GM19238 (cell line): ENCODE results near the gene RYR2.

Experiments used
- DNase-seq: peaks from one replicate; pipeline ENCODE4 v3.0.0; 2011; ENCODE audit warnings: low spot score; ENCODE audit not compliant: insufficient read length

RYR2 gene

DNA sequence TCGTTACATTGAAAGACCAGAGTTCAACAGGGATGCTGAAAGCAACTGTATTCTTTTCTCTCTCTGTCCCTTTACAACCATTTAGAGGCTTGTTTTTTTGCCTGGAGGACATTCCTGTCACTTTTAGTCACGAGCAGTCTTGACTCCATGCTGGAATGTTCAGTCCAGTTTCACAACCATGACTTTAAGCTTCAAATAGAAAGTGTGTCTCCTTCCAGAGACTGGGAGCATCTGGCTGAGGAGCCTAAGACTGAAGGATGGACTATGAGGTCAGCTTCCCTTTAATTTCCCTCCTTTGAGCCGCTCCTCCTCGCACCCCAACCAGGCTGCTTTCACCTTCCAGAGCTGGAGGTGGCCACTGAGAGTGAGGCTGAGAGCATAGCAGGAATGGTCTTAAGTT lies 10.5 kb upstream of the RYR2 start:
- DNase-seq, result no peak

DNA sequence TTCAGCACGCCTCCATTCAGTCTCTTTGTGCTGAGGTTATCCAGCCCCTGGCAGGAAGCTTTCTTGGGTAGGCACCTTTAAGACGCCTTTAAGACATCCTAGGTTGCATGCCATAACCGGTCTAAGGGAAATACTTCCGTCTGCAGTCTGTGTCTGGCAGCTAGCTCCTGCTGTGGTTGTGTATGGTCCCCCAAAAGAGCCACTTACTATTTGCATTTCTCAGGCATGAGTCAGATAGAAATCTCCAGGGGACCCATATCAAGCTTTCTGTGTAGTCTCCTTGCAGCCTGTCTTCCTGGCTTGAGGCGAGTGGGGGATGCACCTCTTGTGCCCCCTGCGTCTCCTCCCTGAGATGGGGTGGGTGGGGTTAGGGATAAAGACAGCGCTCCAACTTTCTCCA lies 10.0 kb upstream of the RYR2 start:
- DNase-seq, result no peak

DNA sequence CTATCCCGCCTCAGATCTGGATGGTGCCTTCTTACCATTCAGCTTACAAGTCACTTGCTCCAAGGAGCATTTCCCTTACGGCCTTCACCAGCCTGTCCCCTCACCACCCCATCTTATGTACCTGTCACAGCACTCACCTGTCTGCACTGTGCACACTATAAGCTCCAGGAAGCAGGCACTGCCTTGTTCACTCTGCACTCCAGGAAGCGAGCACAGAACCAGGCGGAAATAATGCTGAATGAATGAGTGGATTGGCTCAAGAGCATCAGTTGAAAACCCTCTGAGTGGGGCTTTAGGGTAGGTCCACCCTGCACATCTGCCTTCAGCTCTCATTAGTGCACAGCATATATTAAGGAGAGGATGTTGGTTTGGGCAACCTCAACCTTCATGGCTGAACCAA lies 8.9 kb upstream of the RYR2 start:
- DNase-seq, result no peak

DNA sequence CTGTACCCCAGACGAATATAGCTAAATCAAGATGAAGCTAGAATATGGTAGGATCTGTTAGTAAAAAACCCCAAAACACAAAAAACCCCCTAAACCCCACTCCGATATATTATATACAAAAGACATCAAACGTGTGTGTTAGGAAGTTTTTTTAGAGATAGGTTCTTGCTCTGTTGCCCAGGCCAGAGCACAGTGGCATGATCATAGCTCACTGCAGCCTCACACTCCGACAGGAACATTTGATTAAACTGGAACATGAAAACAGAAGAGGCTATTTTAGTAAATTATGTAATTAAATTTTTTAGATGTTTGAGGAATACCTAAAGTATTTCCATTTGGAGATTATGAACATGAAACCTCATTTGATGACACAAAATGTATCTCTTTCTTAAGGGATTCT lies 8.2 kb upstream of the RYR2 start:
- no peak for DNase-seq

DNA sequence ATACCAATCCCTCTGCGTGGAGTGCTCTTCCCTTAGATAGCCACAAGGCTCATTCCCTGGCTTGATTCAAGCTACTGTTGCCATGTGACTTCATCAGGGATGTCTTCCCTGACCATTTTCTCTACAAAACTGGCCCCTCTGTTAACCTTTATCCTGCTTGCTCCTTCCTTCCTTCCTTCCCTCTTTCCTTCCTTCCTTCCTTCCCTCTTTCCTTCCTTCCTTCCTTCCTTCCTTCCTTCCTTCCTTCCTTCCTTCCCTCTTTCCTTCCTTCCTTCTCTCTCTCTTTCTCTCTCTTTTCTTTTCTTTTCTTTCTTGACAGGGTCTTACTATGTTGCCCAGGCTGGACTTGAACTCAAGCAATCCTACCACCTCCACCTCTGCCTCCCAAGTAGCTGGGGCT lies 6.2 kb upstream of the RYR2 start:
- DNase-seq, result no peak

DNA sequence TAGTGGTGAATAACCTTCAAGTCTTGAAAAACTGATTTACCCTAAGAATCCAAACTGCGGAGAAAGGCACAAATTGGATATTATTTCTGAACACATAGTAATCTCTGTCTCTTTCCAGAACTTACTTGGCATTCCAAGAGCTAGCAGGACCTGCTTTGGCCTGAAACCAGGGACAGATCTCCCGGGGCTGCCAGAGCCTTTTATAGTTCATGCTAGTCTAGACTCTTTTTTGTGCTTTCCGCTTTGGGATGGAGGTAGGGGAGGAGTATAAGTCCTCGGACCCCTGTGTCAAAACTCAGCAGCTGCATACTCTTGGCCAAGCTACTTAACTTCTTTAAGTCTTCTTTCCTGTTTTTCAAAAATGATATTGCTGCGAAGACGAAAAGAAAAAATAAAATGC lies 3.8 kb upstream of the RYR2 start:
- DNase-seq, result no peak

DNA sequence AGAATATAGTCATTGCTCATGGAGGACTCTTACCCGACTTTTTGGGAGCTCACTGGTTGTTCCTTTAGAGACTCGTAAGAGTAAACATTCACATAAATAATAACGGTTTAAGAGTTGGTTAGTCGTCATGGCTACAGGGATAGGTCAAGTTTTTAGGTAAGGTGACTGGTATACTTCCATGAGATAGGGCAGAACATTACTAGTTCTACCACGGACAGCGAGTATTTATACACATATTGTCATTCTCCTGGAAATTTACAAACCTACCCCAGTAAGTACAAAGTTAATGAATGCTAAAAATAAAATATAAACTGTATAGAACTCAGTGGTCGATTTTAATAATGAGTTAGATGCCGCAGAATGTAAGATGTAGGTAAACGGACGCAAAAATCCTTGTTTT lies 1.2 kb upstream of the RYR2 start:
- no peak for DNase-seq

DNA sequence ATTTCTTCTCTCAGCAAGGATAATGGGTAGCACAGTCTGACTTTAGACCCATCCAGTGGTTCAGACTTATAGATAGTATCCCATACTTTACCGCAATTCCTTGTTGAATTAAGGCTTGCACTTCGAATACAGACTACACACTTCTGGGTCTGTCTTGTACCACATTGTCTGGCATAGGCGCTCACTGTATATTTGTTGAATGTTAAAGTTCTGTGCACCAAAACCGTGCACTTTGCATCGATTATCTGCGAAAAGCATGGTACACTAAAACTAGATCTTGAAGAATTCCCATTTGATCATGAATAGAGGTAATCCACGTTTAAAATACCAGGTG lies 556 bp upstream of the RYR2 start:
- no peak for DNase-seq

DNA sequence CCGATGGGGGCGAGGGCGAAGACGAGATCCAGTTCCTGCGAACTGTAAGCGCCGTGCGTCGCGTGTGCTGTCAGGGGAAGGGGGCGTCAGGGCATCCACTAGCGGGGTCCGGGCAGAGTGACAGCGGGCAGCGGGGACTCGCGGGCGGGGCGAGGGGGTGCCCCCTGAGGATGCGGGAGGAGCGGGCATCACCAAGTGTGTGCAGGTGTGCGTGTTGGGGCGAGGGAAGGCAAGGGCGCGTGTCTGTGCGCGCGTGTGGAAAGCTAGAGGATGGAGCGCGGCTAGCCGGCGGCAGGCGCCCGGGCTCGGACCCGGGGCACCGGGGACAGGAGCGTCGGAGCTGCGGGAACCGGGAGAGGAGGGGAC lies 525 bp downstream of the RYR2 start:
- no peak for DNase-seq

DNA sequence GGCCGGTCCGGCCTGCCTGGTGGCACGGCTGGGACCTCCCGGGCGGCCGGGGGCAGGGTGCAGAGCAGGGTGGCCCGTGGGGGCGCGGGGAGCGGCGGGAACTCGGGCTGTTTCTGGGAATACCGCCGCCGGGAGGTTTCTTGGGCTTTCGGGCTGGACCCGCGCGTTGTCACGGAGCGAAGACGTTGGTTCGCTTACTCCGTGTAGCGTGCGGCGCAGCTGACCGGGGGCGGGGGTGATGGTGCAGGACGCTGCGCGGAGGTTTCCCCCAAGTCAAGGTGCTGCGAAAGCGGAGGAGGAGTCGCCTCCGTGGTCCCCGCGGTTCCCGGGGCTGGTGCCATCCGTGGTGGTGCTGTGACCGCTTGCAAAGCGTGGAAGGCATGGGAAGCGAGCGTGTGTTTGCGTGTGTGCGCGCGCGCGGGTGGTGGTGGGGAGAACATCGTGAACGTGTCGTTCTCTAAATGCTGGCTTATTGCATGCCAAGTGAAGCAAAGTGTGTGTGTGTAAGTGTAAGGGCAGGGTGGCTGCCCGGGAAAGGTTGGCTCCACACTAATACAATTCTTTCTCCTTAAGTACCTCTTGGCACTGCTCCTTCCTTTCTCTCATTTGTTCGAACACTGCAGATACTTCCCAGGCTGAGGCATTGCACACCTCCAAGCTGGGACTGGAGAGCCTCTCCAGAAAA lies 1.1 kb downstream of the RYR2 start:
- no peak for DNase-seq

DNA sequence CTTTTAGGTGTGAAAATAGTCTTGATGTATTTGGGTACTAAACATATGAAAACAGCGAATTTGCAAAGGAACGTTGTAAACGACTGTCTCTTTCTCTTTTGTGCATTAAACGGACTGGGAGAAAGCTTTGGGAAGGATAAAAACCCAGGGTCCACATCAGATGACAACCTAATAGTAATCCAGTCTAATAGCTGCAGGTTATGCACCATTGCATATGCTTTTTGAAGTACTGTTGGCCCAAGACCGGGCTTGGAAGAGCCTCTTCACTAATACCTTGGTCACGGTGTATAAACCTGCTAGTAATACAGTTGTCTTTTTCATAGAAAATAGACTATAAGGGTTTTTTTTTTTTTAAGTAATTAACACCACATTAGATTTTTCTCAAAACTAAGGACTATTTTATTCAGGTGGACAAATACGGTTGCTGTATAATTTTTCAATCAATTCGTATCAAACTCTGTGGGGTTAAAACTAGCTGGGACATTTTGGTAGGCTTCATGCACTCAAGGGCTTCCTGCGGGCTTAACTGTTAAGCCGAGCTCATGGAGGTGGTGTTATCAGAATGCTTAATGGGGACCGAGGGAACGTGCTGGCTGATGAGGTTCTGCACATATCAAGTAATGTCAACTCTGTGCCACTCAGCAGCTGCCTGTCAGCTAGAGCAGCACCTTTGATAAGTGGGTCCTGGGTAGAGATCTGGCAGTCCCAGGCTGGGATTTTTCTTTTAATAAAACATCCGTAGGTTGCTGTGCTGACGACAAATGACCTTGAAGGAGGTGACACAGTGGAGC lies 2.1 kb downstream of the RYR2 start:
- DNase-seq, result no peak

DNA sequence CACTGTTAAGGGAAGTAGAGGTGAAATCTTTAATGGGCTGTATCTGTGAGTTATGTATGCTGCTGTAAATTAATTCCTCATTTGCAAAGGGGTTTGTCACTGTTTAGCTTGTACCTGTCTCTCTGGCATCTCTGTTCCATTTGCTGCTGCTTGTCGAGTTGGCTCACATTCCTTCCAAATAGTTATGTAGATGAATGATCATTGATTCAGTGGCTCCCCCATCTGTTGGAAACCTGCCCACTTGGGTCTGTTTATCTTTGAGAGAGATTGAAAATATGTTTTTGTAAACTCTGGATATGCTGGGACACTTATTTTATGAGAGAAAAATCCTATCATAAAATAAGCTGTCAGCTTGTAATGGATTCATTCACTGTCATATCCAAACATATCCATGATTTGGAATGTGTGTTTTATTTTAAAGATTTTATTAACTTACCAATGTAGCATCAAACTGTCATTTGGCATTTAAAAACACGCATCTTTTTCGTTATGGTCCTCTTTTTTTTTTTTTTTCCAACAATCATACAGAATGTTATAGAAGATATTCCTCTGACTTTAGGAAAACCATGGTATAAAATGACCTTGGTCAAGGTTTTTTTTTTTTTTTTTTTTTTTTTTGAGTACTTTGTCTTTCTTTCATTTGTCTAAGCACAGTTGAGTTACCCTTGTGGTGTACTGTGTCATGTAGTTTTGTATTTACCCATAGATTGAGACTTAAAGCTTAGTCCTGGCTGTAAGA lies 3.5 kb downstream of the RYR2 start:
- DNase-seq, result no peak

DNA sequence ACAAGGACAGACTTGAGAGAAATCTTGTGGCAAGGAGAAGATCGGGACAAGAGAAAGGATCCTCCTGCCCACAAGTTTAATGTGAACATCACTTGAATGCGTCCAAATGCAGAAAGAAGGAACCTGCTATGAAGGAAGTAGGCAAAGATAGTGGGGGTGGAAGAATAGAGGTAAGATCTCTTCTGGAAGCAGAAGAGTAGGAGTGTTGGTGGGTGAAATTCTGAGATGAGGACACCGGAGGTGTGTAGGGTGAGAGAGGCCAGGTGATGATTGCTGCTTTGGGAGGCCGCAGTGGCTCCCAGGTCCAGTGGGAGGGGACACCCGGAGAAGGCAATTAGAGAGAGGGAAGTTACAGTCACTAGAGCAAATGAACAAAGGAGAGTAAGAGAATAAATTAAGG lies 6.8 kb downstream of the RYR2 start:
- DNase-seq, result no peak

DNA sequence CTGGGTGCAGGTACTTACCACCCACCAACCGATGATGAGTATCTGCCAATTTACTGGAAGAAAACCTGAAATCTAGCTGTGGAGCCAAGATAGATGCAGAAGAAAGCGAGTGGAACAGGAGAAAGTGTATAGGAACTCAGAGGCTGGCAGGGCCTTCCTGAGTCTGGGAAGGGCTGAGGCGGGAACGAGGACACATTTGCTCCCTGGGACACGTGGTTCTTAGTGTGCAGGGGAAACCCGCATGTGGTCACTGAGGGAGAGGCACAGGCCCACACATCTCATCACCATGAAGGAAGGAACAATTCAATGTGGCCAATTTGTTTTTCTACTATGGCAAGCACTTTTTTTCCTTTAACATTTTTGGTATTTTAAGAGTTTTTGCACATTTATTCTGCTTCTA lies 8.2 kb downstream of the RYR2 start:
- DNase-seq, result no peak

DNA sequence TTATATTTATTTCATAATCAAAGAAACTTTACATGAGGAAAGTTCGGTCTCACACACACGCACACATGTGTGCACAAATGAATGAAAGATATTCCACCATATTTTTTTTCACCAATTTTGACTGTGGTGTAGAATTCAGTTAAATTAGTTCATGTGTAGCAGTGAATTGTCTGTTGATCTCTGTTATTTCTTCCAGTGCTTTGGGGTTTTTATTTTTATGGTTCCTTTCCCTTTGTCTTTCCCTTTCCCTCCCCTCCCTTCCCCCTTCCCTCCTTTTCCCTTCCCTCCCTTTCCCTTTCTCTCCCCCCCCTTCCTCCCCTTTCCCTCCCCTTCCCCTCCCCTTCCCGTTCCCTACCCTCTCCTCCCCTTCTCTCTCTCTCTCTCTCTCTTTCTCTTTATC lies 8.9 kb downstream of the RYR2 start:
- no peak for DNase-seq

DNA sequence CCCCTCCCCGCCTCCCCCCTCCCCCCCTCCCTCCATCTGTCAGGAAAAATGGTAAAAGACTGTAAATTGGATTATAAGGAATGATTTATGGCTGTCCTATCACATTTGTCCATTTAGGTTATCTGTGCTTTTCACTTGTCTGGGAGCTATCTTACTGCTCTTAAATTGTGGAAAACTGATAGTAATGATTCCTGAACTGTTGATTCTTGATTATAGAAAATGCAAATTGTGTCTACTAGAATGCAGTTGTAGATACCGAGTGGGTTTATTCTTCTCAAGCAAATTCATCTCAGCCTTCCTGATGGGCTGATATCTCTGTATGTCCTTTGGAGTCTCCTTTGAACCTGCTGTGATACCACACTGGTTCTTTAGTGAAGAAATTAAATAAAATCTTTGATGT lies 12.3 kb downstream of the RYR2 start:
- DNase-seq, result no peak

DNA sequence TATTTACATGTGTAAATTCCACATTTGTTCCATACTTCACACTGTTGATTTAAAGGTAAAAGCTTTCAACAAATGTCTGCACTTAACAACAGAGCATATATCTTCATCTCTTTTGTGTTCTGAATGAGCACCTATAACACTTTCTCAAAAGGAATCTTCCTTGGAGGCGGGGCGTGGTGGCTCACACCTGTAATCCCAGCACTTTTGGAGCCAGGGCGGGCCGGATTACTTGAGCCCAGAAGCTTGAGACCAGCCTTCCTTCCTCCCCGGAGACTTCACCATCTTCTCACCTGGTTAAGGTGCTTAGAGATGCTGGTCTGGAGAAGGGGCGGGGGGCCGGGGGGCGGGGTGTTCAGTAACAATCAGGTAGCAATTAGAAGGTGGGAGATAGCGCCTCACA lies 16.5 kb downstream of the RYR2 start:
- DNase-seq, result no peak

DNA sequence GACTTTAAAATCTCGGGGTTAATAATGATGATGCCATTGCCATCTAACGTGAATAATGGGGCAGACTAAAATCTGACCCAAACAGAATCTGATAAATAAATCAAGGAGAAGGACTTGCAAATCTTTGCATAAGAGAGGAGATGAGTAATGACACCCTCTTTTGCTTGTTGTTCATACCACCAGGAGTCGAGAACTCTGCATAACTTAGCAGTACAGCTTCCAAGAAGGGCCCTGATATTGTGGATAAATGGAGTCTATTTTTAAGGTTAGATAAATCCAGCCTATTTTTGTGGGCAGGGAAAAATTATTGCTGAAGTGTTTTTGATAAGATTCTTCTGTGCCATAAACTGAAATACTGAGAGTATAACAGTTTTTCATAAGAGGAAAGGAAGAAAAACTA lies 17.3 kb downstream of the RYR2 start:
- DNase-seq, result no peak

DNA sequence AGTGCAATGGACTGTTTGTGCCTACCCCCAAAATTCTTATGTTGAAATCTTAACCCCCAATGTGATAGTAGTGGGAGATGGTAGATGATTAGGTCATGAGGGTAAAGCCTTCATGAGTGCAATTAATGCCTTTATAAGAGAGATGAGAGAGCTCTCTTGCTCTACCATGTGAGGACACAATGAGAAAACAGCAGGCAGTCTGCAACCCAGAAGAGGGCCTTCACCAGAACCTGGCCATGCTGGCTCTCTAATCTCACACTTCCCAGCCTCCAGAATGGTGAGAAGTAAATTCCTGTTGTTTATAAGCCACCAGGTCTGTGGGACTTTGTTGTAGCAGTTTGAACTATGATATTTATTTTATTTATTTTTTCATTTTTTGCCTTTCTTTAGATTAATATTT lies 21.0 kb downstream of the RYR2 start:
- no peak for DNase-seq

DNA sequence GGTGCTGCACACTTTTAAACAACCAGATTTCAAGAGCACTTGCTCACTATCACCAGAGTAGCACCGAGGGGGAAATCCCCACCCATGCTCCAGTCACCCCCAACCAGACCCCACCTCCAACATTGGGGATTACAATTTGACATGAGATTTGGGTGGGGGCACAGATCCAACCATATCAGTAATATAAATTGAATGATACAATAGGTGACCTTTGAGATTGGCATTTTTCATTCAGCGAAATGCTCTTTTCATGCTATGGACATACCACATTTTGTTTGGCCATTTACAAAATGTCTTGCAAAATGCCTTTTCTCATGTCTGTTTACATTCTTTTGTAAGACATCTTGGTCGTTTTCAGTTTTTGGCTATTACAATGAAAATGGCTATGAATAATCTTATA lies 23.9 kb downstream of the RYR2 start:
- no peak for DNase-seq

DNA sequence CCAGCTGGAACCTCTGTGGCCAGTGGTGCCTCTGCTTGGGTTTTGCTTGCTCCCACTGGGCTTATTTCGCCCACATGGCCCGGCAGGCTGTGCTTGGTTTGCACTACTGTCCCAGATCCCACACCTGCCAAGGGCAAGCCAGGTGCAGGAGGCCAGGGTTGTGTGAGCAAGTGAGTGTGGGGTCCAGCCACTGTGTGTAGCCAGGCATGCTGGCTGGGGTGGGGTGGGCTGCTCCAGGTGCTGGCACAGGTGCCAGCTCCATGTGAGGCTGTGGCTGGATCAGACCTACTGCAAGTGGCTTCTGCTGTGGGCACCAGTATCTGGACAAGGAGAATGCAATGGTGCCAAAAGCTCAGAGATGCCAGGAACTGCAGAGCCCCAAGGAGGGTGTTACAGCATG lies 28.5 kb downstream of the RYR2 start:
- DNase-seq, result no peak

DNA sequence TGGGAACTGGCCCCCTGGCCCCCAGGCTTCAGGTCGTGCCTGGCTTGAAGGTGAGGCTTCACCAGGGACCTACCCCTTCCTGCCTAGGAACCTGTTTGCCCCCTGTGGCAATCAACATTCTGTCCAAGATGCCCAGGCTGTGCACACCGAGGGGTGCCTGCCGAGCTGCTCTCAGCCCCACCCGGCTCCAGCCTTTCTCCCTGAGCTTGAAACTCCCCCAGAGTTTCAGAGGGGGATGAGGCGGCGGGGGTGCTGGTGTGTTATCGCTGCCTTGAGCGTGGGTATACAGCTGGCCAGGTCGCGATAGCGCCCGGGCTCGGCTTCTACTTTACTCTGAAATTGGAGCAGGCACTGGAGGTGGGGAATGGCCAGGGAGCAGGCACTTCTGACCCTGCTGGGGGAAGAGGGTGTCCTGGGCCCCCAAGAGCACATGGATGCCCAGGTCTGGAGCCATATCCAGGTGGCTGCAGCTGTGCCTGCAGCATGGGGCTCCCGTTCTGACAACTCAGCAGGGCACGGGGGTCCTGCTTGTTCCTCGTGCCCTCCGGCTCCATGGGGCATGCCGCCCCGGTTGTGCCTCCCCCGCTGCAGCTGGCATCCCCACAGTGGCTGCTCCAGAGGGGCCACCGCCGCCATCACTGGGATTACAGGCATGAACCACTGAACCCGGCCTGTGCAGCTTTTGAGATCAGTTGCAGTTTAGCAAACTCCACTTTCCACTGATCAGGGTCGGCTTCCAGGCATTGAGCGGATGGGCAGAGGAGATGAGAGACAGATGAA lies 29.8 kb downstream of the RYR2 start:
- no peak for DNase-seq
